Gastroesophageal sphincter (tissue), 4 donors: Measurements from ENCODE around the gene GRID2. TPM values are rescaled to one million over a fixed set of nuclear protein-coding genes. Genes with fewer than 3 reads are reported as not detected.
"Not testable (repeated sequence)": the region's sequence is repeated elsewhere in the genome, so short reads cannot be mapped to it uniquely, and the experiment has no call there.

Experiments used
- ATAC-seq: fragments of 150-250 bp; one replicate; pipeline ENCODE4 v1.9.1; 2016; ENCODE audit warnings: mild to moderate bottlenecking, moderate library complexity
- H3K27ac ChIP-seq, 4 donors: fragments of 200-600 bp; sonication (generic) in 3 of 4; 1 replicate in 3 of 4; 2 replicates in 1 of 4; pipeline ENCODE4 v1.5.1; 2016 to 2019
- H3K27me3 ChIP-seq: fragments of 200-600 bp; sonication (generic); one replicate; pipeline ENCODE4 v1.5.1; 2019
- H3K36me3 ChIP-seq, 2 donors: fragments of 200-600 bp; sonication (generic); one replicate each; pipeline ENCODE4 v1.5.1; 2019; ENCODE audit warnings: control low read depth in 1 of 2
- H3K4me1 ChIP-seq, 3 donors: fragments of 200-600 bp; sonication (generic); 1 replicate in 2 of 3; 2 replicates in 1 of 3; pipeline ENCODE4 v1.5.1; 2016 to 2019; ENCODE audit warnings: control low read depth in 2 of 3
- H3K4me3 ChIP-seq, 2 donors: fragments of 200-600 bp; sonication (generic); one replicate each; pipeline ENCODE4 v1.5.1; 2019; ENCODE audit warnings: mild to moderate bottlenecking in 1 of 2, moderate library complexity in 1 of 2
- H3K9me3 ChIP-seq, 3 donors: fragments of 200-600 bp; sonication (generic); one replicate each; pipeline ENCODE4 v1.5.1; 2017 to 2019; ENCODE audit warnings: control low read depth in 2 of 3
- CTCF ChIP-seq, 4 experiments: fragments of 200-600 bp in 2 of 4; fragments of 450-650 bp in 2 of 4; sonication (generic) in 1 of 4; IDR thresholded peaks; one replicate each; pipeline ENCODE4 v1.5.1; 2017 to 2019; ENCODE audit warnings: antibody characterized with exemption in 4 of 4, mild to moderate bottlenecking in 2 of 4, moderate library complexity in 2 of 4
- EP300 ChIP-seq: sonication (generic); formaldehyde crosslinking; IDR thresholded peaks from one replicate; pipeline ENCODE4 v1.6.1; 2017; ENCODE audit warnings: antibody characterized with exemption, mild to moderate bottlenecking
- POLR2A ChIP-seq, 2 donors: fragments of 450-650 bp; IDR thresholded peaks; one replicate each; pipeline ENCODE4 v1.6.1; 2017; ENCODE audit warnings: antibody characterized with exemption in 2 of 2, mild to moderate bottlenecking in 2 of 2, moderate library complexity in 1 of 2
- POLR2AphosphoS5 ChIP-seq: sonication (generic); formaldehyde crosslinking; IDR thresholded peaks from one replicate; pipeline ENCODE4 v1.6.1; 2017; ENCODE audit warnings: antibody characterized with exemption
- WGBS, 2 donors: methylation state at CpG; one replicate each; pipeline ENCODE4 v1.1.5; 2018; ENCODE audit warnings: low coverage in 1 of 2; 5-methylcytosine and 5-hydroxymethylcytosine counted together
- total RNA-seq, 4 donors: library from RNA; depleted of rRNA; stranded (reverse); fragments of >200 nt; gene quantifications; one replicate each; pipeline ENCODE4 v1.1.0, GENCODE V29; 2016

GRID2 gene
- total RNA-seq, 4 donors from 2014 or later: 0.81 TPM; not detected in 3

DNA sequence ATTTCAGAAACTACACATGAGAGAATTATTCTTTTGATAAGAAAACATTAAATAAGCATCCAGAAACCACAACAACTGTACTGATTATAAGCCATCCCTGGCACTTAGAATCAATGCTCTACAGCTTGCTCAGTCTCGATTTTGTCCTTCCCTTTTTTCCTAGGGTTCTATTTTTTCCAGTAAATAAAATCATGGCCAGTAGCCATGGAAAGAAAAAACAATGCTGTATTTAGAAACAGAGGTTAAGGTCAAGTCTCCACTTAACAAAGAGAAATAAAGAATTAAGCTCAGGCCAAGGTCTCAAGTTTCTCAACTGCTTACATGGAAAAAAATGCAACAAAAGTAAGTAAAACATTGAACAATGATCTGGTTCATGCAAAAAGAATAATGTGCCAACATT, 38.7 kb upstream of the GRID2 start:
- 19 to 22% methylated on average over 1 of the region's 1 CpG for WGBS, 2 donors
- Histone ChIP-seq H3K4me1 (no peaks in the 10 kb centered on the region), H3K27me3 (no peaks in the 10 kb centered on the region), H3K4me3 (no peak overlapping the region), H3K9me3 (no peaks in the 10 kb centered on the region), H3K36me3 (no peaks in the 10 kb centered on the region), H3K27ac (no peak overlapping the region)
- TF ChIP-seq POLR2AphosphoS5 (no peak), EP300 (no peak), POLR2A (IDR thresholded peaks at IDR 0.05) (no peak), CTCF (IDR thresholded peaks at IDR 0.05) (no peak)
- ATAC-seq: no peak

GRCh38 chr4:92265798-92266197, 38.0 kb upstream of the GRID2 start:
- H3K27ac ChIP-seq: no peak overlapping the region
- no peaks in the 10 kb centered on the region for H3K36me3 ChIP-seq
- no peaks in the 10 kb centered on the region for H3K4me1 ChIP-seq
- ATAC-seq: no peak
- TF ChIP-seq EP300: no peak
- no peak for TF ChIP-seq CTCF (IDR thresholded peaks at IDR 0.05)
- no peak for TF ChIP-seq POLR2A (IDR thresholded peaks at IDR 0.05)
- TF ChIP-seq POLR2AphosphoS5: no peak
- H3K27me3 ChIP-seq: no peaks in the 10 kb centered on the region
- H3K4me3 ChIP-seq: no peak overlapping the region
- H3K9me3 ChIP-seq: no peaks in the 10 kb centered on the region

GRCh38 chr4:92266521-92266920, 37.2 kb upstream of the GRID2 start:
- Histone ChIP-seq H3K27ac (no peak overlapping the region), H3K4me1 (no peaks in the 10 kb centered on the region), H3K27me3 (no peaks in the 10 kb centered on the region), H3K9me3 (no peaks in the 10 kb centered on the region), H3K36me3 (no peaks in the 10 kb centered on the region), H3K4me3 (no peak overlapping the region)
- WGBS, 2 donors: 42 to 48% methylated on average over 3 of the region's 3 CpGs
- ATAC-seq: no peak
- TF ChIP-seq POLR2AphosphoS5: no peak
- no peak for TF ChIP-seq POLR2A (IDR thresholded peaks at IDR 0.05)
- no peak for TF ChIP-seq CTCF (IDR thresholded peaks at IDR 0.05)
- TF ChIP-seq EP300: no peak

GRCh38 chr4:92268642-92269041, 35.1 kb upstream of the GRID2 start:
- Histone ChIP-seq H3K9me3 (no peaks in the 10 kb centered on the region), H3K36me3 (no peaks in the 10 kb centered on the region), H3K4me3 (no peak overlapping the region), H3K27ac (no peak overlapping the region), H3K27me3 (no peaks in the 10 kb centered on the region), H3K4me1 (no peaks in the 10 kb centered on the region)
- WGBS, 2 donors: 69 to 91% methylated on average over 2 to 4 of the region's 4 CpGs
- no peak for ATAC-seq
- TF ChIP-seq EP300: no peak
- TF ChIP-seq POLR2AphosphoS5: no peak

GRCh38 chr4:92270908-92271307, 32.9 kb upstream of the GRID2 start:
- ATAC-seq: no peak

DNA sequence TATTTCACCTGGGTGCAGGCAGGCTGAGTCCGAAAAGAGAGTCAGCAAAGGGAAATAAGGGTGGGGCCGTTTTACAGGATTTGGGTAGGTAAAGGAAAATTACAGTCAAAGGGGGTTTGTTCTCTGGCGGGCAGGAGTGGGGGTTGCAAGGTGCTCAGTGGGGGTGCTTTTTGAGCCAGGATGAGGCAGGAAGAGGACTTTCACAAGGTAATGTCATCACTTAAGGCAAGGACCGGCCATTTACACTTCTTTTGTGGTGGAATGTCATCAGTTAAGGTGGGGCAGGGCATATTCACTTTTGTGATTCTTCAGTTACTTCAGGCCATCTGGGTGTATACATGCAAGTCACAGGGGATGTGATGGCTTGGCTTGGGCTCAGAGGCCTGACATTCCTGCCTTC, 32.2 kb upstream of the GRID2 start:
- H3K36me3 ChIP-seq, ATAC-seq, H3K4me3 ChIP-seq, H3K4me1 ChIP-seq, H3K27ac ChIP-seq, H3K27me3 ChIP-seq, H3K9me3 ChIP-seq: not testable (repeated sequence)
- 85% methylated on average over 3 of the region's 4 CpGs; no CpG with 5 or more reads in 1 of the 2 donors for WGBS, 2 donors

More at GRCh38 chr4:92270908-92271307, 32.9 kb upstream of the GRID2 start:
- Histone ChIP-seq H3K27me3 (no peaks in the 10 kb centered on the region), H3K4me1 (no peaks in the 10 kb centered on the region), H3K27ac (no peak overlapping the region), H3K9me3 (no peaks in the 10 kb centered on the region), H3K4me3 (no peak overlapping the region), H3K36me3 (no peaks in the 10 kb centered on the region)
- 50 to 82% methylated on average over 1 to 2 of the region's 2 CpGs for WGBS, 2 donors
- TF ChIP-seq POLR2AphosphoS5 (no peak), EP300 (no peak), CTCF (IDR thresholded peaks at IDR 0.05) (no peak), POLR2A (IDR thresholded peaks at IDR 0.05) (no peak)

DNA sequence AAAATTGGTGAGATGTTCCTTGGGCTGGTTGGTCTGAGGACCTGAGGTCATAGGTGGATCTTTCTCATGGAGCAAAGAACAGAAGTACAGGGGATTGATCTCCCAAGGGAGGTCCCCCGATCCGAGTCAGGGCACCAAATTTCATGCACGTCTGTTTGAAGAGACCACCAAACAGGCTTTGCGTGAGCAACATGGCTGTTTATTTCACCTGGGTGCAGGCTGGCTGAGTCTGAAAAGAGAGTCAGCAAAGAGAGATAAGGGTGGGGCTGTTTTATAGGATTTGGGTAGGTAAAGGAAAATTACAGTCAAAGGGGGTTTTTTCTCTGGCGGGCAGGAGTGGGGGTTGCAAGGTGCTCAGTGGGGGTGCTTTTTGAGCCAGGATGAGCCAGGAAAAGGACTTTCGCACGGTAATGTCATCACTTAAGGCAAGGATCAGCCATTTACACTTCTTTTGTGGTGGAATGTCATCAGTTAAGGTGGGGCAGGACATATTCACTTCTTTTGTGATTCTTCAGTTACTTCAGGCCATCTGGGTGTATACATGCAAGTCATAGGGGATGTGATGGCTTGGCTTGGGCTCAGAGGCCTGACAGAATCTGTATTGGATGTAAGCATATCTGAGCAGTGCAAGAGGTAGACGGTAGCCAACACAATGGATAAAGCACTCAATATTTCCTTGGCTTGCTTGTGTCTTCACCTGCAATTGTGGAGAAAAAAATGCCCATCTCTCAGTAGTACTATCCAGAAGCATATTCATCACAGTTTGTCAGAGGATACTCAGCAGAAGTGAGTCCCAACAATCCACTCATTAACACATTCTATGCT, 26.5 kb upstream of the GRID2 start:
- H3K36me3 ChIP-seq, H3K9me3 ChIP-seq, H3K4me1 ChIP-seq, H3K4me3 ChIP-seq, H3K27me3 ChIP-seq, H3K27ac ChIP-seq, ATAC-seq: not testable (repeated sequence)
- 82 to 88% methylated on average over 3 to 8 of the region's 8 CpGs for WGBS, 2 donors
